D341Med (cell line): ENCODE measurements around the gene MDGA2.
"Not testable (repeated sequence)": the region's sequence is repeated elsewhere in the genome, so short reads cannot be mapped to it uniquely, and the experiment has no call there.

Experiments
- DNase-seq: peaks from one replicate; pipeline ENCODE4 v3.0.0; 2012; ENCODE audit warnings: low spot score

MDGA2 gene

GRCh38 chr14:47328376-47328775, 347.0 kb downstream of the MDGA2 start:
- no peak for DNase-seq

- DNase-seq = no peak
Observed at GRCh38 chr14:47327336-47327735, 348.1 kb downstream of the MDGA2 start.

- DNase-seq = no peak
Observed at GRCh38 chr14:47322751-47323150, 352.7 kb downstream of the MDGA2 start.

GRCh38 chr14:47302121-47302520, 373.3 kb downstream of the MDGA2 start:
- DNase-seq = no peak

- no peak for DNase-seq
Observed at GRCh38 chr14:47300796-47301195, 374.6 kb downstream of the MDGA2 start.

GRCh38 chr14:47297374-47297773, 378.0 kb downstream of the MDGA2 start:
- DNase-seq = no peak

GRCh38 chr14:47284283-47284682, 391.1 kb downstream of the MDGA2 start:
- DNase-seq = no peak

- DNase-seq = not testable (repeated sequence)
Observed at GRCh38 chr14:47281761-47282160, 393.6 kb downstream of the MDGA2 start.

- DNase-seq = peak; percentile 79
Observed at GRCh38 chr14:47278233-47278842, 397.1 kb downstream of the MDGA2 start.

GRCh38 chr14:47277703-47278102, 397.7 kb downstream of the MDGA2 start:
- DNase-seq = peak; percentile 10

- DNase-seq = peak; percentile 20
Observed at GRCh38 chr14:47276931-47277330, 398.5 kb downstream of the MDGA2 start.

- DNase-seq = no peak
Observed at GRCh38 chr14:47273939-47274338, 401.5 kb downstream of the MDGA2 start.

- DNase-seq = no peak
Observed at GRCh38 chr14:47270715-47271114, 404.7 kb downstream of the MDGA2 start.

- DNase-seq = no peak
Observed at GRCh38 chr14:47269756-47270492, 405.5 kb downstream of the MDGA2 start.

GRCh38 chr14:47264842-47265241, 410.6 kb downstream of the MDGA2 start:
- DNase-seq = no peak

- no peak for DNase-seq
Observed at GRCh38 chr14:47262801-47263200, 412.6 kb downstream of the MDGA2 start.

GRCh38 chr14:47261350-47261749, 414.1 kb downstream of the MDGA2 start:
- no peak for DNase-seq

- no peak for DNase-seq
Observed at GRCh38 chr14:47259796-47260195, 415.6 kb downstream of the MDGA2 start.

- no peak for DNase-seq
Observed at GRCh38 chr14:47257013-47257412, 418.4 kb downstream of the MDGA2 start.

GRCh38 chr14:47252802-47253201, 422.6 kb downstream of the MDGA2 start:
- DNase-seq = no peak

- no peak for DNase-seq
Observed at GRCh38 chr14:47246367-47246766, 429.0 kb downstream of the MDGA2 start.

- not testable (repeated sequence) for DNase-seq
Observed at GRCh38 chr14:47242579-47242978, 432.8 kb downstream of the MDGA2 start.

- DNase-seq = no peak
Observed at GRCh38 chr14:47240748-47241437, 434.5 kb downstream of the MDGA2 start.
